CD14-positive monocyte (primary cell): ENCODE measurements around the gene EPC1. TPM values are rescaled to one million over a fixed set of nuclear protein-coding genes. Genes with fewer than 3 reads are reported as not detected.

Experiments
- DNase-seq, 3 donors: peaks; one replicate each; pipeline ENCODE4 v3.0.0-alpha.2; 2011 to 2022
- H2AFZ ChIP-seq: 2 replicates; pipeline ENCODE4 v1.6.0; 2012; ENCODE audit warnings: mild to moderate bottlenecking, low read depth, low read length, inconsistent platforms; ENCODE audit not compliant: insufficient read depth, poor library complexity, severe bottlenecking
- H3K27ac ChIP-seq, 2 donors: 1 replicate in 1 of 2; 2 replicates in 1 of 2; pipeline ENCODE4 v1.5.1; 2012 to 2013; ENCODE audit warnings: low read length in 2 of 2, control low read depth in 1 of 2, inconsistent platforms in 1 of 2, low read depth in 1 of 2, mild to moderate bottlenecking in 1 of 2
- H3K27me3 ChIP-seq, 2 donors: one replicate each; pipeline versions ENCODE4 v1.6.0 to v1.6.1; 2011 to 2013; ENCODE audit warnings: low read length in 2 of 2; ENCODE audit not compliant: control insufficient read depth in 2 of 2, insufficient read depth in 2 of 2
- H3K36me3 ChIP-seq, 2 donors: replicated peaks in 1 of 2; 1 replicate in 1 of 2; 2 replicates in 1 of 2; pipeline versions ENCODE4 v1.5.1 to v1.6.1; 2012 to 2013; ENCODE audit warnings: low read length in 2 of 2, control low read depth in 1 of 2, inconsistent platforms in 1 of 2, mild to moderate bottlenecking in 1 of 2; ENCODE audit not compliant: insufficient read depth in 2 of 2, control insufficient read depth in 1 of 2
- H3K4me1 ChIP-seq, 2 donors: 1 replicate in 1 of 2; 2 replicates in 1 of 2; pipeline versions ENCODE4 v1.5.1 to v1.6.1; 2012 to 2013; ENCODE audit warnings: low read length in 2 of 2, control low read depth in 1 of 2, inconsistent platforms in 1 of 2, mild to moderate bottlenecking in 1 of 2, moderate library complexity in 1 of 2; ENCODE audit not compliant: insufficient read depth in 2 of 2, control insufficient read depth in 1 of 2
- H3K4me2 ChIP-seq: replicated peaks from 2 replicates; pipeline ENCODE3; 2012; ENCODE audit warnings: low read length, moderate library complexity, mild to moderate bottlenecking; ENCODE audit not compliant: poor library complexity, severe bottlenecking; ENCODE audit errors: extremely low read depth
- H3K4me3 ChIP-seq, 3 experiments: fragments of 200-600 bp in 1 of 3; sonication (generic) in 1 of 3; replicated peaks in 1 of 3; 1 replicate in 2 of 3; 2 replicates in 1 of 3; pipeline ENCODE4 v1.5.1; 2011 to 2013; ENCODE audit warnings: low read length in 3 of 3, mild to moderate bottlenecking in 3 of 3, control low read depth in 2 of 3, low read depth in 2 of 3, inconsistent platforms in 1 of 3, moderate library complexity in 1 of 3
- H3K79me2 ChIP-seq: 2 replicates; pipeline ENCODE4 v1.6.0; 2012; ENCODE audit warnings: mild to moderate bottlenecking, control low read depth, inconsistent platforms, low read length, moderate library complexity; ENCODE audit not compliant: insufficient read depth
- H3K9ac ChIP-seq: 2 replicates; pipeline ENCODE4 v1.6.0; 2017; ENCODE audit warnings: low read length, mild to moderate bottlenecking; ENCODE audit not compliant: insufficient read depth, poor library complexity, severe bottlenecking
- H3K9me3 ChIP-seq, 2 donors: replicated peaks in 1 of 2; 1 replicate in 1 of 2; 2 replicates in 1 of 2; pipeline versions ENCODE4 v1.5.1 to v1.6.1; 2012 to 2013; ENCODE audit warnings: low read length in 2 of 2, control low read depth in 1 of 2; ENCODE audit not compliant: control insufficient read depth in 1 of 2, insufficient read depth in 1 of 2
- H4K20me1 ChIP-seq: 2 replicates; pipeline ENCODE4 v1.6.0; 2012; ENCODE audit warnings: mild to moderate bottlenecking, low read length, control low read depth, moderate library complexity; ENCODE audit not compliant: insufficient read depth
- H3K27ac Mint-ChIP-seq, 7 donors: one replicate each; pipeline ENCODE4 v1.8.0; 2020; ENCODE audit warnings: mild to moderate bottlenecking in 7 of 7, mixed read lengths in 7 of 7, moderate library complexity in 6 of 7, inconsistent platforms in 2 of 7
- H3K27me3 Mint-ChIP-seq, 3 donors: one replicate each; pipeline ENCODE4 v1.8.0; 2021 to 2022; ENCODE audit warnings: low read depth in 3 of 3, mild to moderate bottlenecking in 3 of 3, mixed read lengths in 3 of 3, moderate library complexity in 3 of 3, inconsistent platforms in 1 of 3
- H3K36me3 Mint-ChIP-seq, 2 donors: one replicate each; pipeline ENCODE4 v1.8.0; 2020; ENCODE audit warnings: mixed read lengths in 2 of 2, inconsistent platforms in 1 of 2, mild to moderate bottlenecking in 1 of 2
- H3K4me1 Mint-ChIP-seq: one replicate; pipeline ENCODE4 v1.8.0; 2020; ENCODE audit warnings: mild to moderate bottlenecking, mixed read lengths
- H3K4me3 Mint-ChIP-seq, 2 donors: one replicate each; pipeline ENCODE4 v1.8.0; 2020; ENCODE audit warnings: mild to moderate bottlenecking in 2 of 2, mixed read lengths in 2 of 2, moderate library complexity in 1 of 2
- H3K9me3 Mint-ChIP-seq, 7 donors: one replicate each; pipeline ENCODE4 v1.8.0; 2020 to 2022; ENCODE audit warnings: mixed read lengths in 7 of 7, mild to moderate bottlenecking in 6 of 7, moderate library complexity in 6 of 7, inconsistent platforms in 2 of 7
- WGBS: methylation state at CpG from one replicate; pipeline ENCODE4 v1.1.5; 2013; ENCODE audit warnings: missing lambda C conversion rate; ENCODE audit not compliant: insufficient coverage; 5-methylcytosine and 5-hydroxymethylcytosine counted together
- intact Hi-C, 2 donors: fragments of 100-400 bp; cut with micrococcal nuclease; formaldehyde crosslinking; loops; one replicate each; pipeline versions ENCODE4 v1.15.0 to v1.15.1; 2023
- polyA plus RNA-seq, 3 donors: library from polyadenylated mRNA; depleted of rRNA in 1 of 3; unstranded in 2 of 3; stranded (reverse) in 1 of 3; fragments of 300-500 nt in 2 of 3; fragments of >200 nt in 1 of 3; fragmentation: Illumina TruSeq in 2 of 3; gene quantifications; 1 replicate in 2 of 3; 2 replicates in 1 of 3; pipeline ENCODE4 v1.2.3, GENCODE V29; 2012 to 2021
- TF ChIP-seq, protein P1 (sequence below): fragments of 200-600 bp; IDR thresholded peaks from one replicate; pipeline ENCODE4 v1.8.0; 2022; ENCODE audit warnings: antibody characterized with exemption, mild to moderate bottlenecking

EPC1 gene
- polyA plus RNA-seq, 3 donors, result 28.3 to 60.8 (median 31.0) TPM

DNA sequence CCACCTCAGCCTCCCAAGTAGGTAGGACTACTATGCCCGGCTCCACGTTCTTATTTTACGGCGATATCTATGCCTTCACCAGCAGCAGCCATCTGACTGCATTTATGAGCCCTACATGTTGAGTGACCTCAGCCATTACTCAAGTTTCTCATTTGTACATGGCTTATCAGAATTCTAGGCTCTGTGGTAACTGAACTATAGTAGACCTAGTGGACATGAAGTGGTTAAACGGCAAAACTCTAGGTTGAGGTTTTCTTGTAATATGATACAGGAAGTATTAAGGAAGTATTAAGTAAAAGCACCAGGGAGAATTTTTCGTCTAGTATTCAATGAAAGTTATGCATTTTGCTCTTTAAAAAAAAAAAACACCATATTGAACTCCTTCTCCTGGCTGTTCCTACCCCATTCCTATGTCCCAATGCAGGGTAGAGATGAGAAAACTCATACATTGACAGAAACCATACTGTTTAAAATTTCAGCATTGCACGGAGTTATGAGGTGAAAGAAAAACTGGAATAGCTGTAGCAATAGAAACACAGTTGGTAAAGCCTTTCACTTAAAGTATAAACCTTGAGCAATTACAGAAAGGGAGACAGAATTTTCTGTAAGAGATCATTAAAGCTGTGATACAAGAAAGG lies 39.8 kb upstream of the EPC1 start:
- TF ChIP-seq, protein P1, sequence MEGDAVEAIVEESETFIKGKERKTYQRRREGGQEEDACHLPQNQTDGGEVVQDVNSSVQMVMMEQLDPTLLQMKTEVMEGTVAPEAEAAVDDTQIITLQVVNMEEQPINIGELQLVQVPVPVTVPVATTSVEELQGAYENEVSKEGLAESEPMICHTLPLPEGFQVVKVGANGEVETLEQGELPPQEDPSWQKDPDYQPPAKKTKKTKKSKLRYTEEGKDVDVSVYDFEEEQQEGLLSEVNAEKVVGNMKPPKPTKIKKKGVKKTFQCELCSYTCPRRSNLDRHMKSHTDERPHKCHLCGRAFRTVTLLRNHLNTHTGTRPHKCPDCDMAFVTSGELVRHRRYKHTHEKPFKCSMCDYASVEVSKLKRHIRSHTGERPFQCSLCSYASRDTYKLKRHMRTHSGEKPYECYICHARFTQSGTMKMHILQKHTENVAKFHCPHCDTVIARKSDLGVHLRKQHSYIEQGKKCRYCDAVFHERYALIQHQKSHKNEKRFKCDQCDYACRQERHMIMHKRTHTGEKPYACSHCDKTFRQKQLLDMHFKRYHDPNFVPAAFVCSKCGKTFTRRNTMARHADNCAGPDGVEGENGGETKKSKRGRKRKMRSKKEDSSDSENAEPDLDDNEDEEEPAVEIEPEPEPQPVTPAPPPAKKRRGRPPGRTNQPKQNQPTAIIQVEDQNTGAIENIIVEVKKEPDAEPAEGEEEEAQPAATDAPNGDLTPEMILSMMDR, result no peak
- intact Hi-C loops, result no loop called here
- H3K4me1 ChIP-seq, result peaks cover 7 to 9% of the 10 kb centered on the region in 2 donors
- no peaks in the 10 kb centered on the region for H3K9me3 ChIP-seq
- peaks cover 0 to 3% (median 0%) of the 10 kb centered on the region in 7 donors for H3K9me3 Mint-ChIP-seq
- peak overlapping the region; percentile 42 for H3K4me2 ChIP-seq
- H3K79me2 ChIP-seq, result no peaks in the 10 kb centered on the region
- peak overlapping the region in 1 of 2 donors; percentile 54 for H3K4me3 Mint-ChIP-seq
- H3K4me1 Mint-ChIP-seq, result peaks cover 9% of the 10 kb centered on the region
- peak overlapping the region in 1 of 3 experiments; percentile 42 for H3K4me3 ChIP-seq
- no peaks in the 10 kb centered on the region for H3K27me3 ChIP-seq
- WGBS, result 100% methylated on average over 4 of the region's 7 CpGs
- no peak for DNase-seq
- no peaks in the 10 kb centered on the region for H4K20me1 ChIP-seq
- peaks cover 0 to 1% (median 1%) of the 10 kb centered on the region in 3 donors for H3K27me3 Mint-ChIP-seq
- H3K36me3 Mint-ChIP-seq, result no peaks in the 10 kb centered on the region
- no peak overlapping the region for H3K27ac Mint-ChIP-seq
- no peaks in the 10 kb centered on the region for H3K36me3 ChIP-seq
- H3K9ac ChIP-seq, result no peak overlapping the region
- H2AFZ ChIP-seq, result peak overlapping the region; percentile 65
- no peak overlapping the region for H3K27ac ChIP-seq

DNA sequence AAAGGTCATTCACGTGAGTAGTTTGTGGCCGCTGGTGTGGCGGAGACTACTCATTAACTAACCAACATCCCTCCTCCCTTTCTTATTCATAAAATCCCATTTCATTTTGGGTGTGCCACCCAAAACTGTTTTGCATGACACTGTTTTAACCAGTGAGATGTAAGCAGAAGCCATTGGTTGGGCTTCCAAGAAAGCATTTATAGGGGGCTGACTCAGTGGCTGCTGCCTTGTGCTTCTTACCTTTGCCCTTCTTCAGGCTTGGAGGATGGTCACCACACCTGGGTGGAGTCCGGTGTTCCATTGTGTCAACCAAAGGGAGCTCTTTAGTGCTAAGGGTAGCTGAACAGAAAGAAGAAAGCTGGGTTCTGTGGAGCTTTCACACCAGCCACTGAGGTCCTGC lies 37.2 kb upstream of the EPC1 start:
- H3K27ac Mint-ChIP-seq, result no peak overlapping the region

More for the DNA sequence above, 37.2 kb upstream of the EPC1 start:
- Histone ChIP-seq H3K4me3 (no peak overlapping the region), H3K9ac (no peak overlapping the region), H3K27ac (no peak overlapping the region), H3K9me3 (no peaks in the 10 kb centered on the region), H3K79me2 (no peaks in the 10 kb centered on the region), H2AFZ (no peak overlapping the region), H3K4me2 (no peak overlapping the region), H3K4me1 (peaks cover 7 to 9% of the 10 kb centered on the region in 2 donors), H4K20me1 (no peaks in the 10 kb centered on the region), H3K36me3 (no peaks in the 10 kb centered on the region), H3K27me3 (no peaks in the 10 kb centered on the region)
- Mint-ChIP-seq H3K36me3 (no peaks in the 10 kb centered on the region), H3K9me3 (peaks cover 0 to 3% (median 0%) of the 10 kb centered on the region in 7 donors), H3K4me3 (no peak overlapping the region), H3K4me1 (peaks cover 9% of the 10 kb centered on the region), H3K27me3 (peaks cover 0 to 1% (median 1%) of the 10 kb centered on the region in 3 donors)
- no CpG with 5 or more reads among the region's 4 CpGs for WGBS
- intact Hi-C loops, result no loop called here
- TF ChIP-seq, protein P1, result no peak
- no peak for DNase-seq
